GM19351 (cell line): ENCODE data around the gene FLT1.
A peak's percentile ranks its signal among the peaks of the same experiment; 100 is the strongest.

ENCODE experiments used
- ATAC-seq: cut with Tn5 transposase; IDR thresholded peaks from one replicate; pipeline ENCODE4 v1.9.1; 2021; ENCODE audit warnings: mild to moderate bottlenecking, moderate library complexity; ENCODE audit not compliant: unreplicated experiment

The FLT1 gene

GRCh38 chr13:28349907-28350654, 144.8 kb downstream of the FLT1 start:
- no peak for ATAC-seq

- no peak for ATAC-seq
Measured at GRCh38 chr13:28349371-28349770, 145.6 kb downstream of the FLT1 start.

DNA sequence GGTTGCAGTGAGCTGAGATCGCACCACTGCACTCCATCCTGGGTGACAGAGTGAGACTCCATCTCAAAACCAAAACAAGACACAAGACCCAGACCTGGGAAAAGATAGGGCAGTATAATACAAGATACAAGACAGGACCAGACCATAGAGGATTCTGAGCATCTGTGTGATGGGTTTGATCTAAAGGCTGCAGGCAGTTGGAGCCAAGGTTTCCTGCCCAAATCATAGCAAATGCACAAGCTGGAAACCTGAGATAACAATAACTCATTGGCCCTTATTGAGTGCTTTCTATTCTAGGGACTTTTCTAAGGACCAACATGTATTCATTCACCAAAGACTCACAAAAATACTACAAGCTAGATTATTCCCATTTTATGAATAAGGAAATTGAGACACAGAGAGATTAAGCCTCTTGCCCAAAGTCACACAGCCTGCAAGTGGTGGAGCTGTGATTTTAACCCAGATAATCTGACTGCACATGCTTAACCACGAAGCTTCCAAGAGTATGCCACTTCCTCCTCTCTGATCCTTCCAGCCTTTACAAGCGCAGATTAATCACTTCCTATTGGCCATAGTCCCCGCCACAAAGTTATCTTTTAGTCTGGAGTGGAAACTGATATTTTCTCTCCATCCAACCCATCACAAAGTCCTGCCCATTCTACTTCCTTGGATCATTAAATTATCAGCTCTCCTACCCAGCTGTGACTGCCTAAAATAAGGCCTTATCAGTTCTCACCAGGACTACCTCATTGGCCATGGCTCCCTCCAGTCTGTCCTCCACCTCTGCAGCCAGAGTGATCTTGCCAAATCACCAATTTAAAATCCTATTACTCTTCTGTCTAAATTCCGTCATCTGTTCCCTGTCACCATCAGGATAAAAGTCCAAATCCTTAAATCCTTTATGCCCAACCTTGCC, 147.2 kb downstream of the FLT1 start:
- ATAC-seq: no peak

DNA sequence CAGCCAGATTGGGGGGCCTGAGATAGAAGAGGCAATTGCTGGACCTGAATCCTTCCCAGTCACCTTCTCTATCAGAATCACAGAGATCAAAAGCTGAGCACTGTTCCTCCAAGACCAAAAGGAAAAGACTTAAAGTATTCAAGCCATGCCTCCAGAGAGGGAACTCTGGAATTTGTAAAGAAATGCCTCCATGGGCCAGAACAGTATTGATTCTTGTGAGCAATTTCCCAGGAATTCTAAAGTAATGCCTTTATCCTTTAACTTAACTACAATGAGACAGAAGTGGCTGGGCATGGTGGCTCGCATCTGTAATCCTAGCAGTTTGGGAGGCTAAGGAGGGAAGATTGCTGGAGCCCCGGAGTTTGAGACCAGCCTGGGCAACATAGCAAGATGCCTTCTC, 148.8 kb downstream of the FLT1 start:
- no peak for ATAC-seq

GRCh38 chr13:28344163-28344562, 150.8 kb downstream of the FLT1 start:
- no peak for ATAC-seq

GRCh38 chr13:28342251-28342650, 152.7 kb downstream of the FLT1 start:
- ATAC-seq: no peak

- ATAC-seq: no peak
Measured at GRCh38 chr13:28340272-28340793, 154.6 kb downstream of the FLT1 start.

- ATAC-seq: no peak
Measured at GRCh38 chr13:28339419-28339818, 155.5 kb downstream of the FLT1 start.

- no peak for ATAC-seq
Measured at GRCh38 chr13:28338742-28339141, 156.2 kb downstream of the FLT1 start.

DNA sequence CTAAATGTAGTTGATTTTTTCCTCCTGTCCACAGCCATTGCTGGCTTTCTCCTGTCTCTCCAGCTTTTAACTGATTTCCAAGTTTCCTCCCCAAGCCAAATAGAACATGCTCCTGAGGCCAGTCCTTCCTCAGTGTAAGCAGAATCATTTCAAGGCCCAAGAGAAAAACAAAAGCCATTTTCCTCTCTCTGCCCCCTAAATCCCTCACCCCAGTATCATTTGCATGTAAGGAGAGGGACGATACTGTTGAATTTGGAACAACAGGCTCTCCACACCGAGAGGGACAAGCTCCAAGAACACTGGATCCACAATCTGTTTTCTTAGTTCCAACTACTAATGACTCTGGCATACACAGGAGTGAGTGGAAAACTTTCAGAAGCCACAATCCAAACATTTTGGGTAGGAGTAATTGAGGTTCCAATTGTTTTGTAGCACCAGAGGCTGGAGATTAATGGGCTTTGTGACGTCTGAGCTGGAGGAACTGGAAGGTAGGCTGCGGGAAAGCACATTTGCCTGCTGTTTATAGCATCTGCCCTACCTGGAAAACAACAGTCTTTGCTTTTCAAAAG, 156.8 kb downstream of the FLT1 start:
- ATAC-seq: no peak

GRCh38 chr13:28337166-28338005, 157.5 kb downstream of the FLT1 start:
- no peak for ATAC-seq

- ATAC-seq: no peak
Measured at GRCh38 chr13:28336193-28336657, 158.7 kb downstream of the FLT1 start.

GRCh38 chr13:28333204-28333881, 161.6 kb downstream of the FLT1 start:
- ATAC-seq: peak; percentile 59

- no peak for ATAC-seq
Measured at GRCh38 chr13:28329395-28330158, 165.4 kb downstream of the FLT1 start.

DNA sequence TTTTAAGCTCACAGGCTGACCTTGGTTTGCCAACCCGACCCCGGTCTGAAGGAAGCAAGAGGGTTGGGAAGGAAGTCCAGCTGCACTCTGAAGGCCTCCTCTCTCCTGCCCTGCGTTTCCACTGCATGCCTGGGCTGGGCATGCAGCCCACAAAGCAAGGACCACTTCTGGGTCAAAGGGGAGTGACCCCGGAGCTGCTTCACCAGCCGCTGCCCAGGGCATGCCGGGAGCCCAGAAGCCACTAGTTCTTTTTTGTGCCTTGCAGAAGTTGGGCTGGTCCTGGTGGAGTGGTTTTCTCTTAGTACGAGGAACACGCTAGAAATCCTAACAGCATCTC, 166.7 kb downstream of the FLT1 start:
- no peak for ATAC-seq

GRCh38 chr13:28327373-28328270, 167.3 kb downstream of the FLT1 start:
- ATAC-seq: no peak

DNA sequence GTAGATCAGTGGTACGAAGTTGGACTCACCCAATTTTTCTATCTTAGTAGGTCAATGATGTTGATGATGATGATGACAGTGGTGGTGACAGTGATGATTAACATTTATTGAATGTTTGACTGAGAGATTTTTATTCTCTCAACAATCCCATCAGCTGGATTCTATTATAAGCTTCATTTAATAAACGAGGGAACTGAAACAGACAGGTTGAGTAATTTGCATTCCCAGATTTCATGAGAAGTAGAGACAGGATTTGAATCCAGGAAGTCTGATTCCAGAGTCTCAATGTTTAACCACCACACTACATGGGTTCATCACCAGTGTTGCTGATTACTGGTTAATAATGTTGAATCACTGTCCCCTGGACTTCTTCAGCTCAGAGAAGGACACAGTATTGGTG, 168.9 kb downstream of the FLT1 start:
- no peak for ATAC-seq

GRCh38 chr13:28325022-28325421, 169.9 kb downstream of the FLT1 start:
- no peak for ATAC-seq
